ENCODE results near the gene TYMS. TPM values are rescaled to one million over a fixed set of nuclear protein-coding genes. Genes with fewer than 3 reads are reported as not detected.

Gene TYMS
- total and polyA plus RNA-seq, 9 of the 15 experiments (the other 6 are each of a cell fraction or from before 2014, with no cell fraction given) = 69.1 to 409 (median 175) TPM

DNA sequence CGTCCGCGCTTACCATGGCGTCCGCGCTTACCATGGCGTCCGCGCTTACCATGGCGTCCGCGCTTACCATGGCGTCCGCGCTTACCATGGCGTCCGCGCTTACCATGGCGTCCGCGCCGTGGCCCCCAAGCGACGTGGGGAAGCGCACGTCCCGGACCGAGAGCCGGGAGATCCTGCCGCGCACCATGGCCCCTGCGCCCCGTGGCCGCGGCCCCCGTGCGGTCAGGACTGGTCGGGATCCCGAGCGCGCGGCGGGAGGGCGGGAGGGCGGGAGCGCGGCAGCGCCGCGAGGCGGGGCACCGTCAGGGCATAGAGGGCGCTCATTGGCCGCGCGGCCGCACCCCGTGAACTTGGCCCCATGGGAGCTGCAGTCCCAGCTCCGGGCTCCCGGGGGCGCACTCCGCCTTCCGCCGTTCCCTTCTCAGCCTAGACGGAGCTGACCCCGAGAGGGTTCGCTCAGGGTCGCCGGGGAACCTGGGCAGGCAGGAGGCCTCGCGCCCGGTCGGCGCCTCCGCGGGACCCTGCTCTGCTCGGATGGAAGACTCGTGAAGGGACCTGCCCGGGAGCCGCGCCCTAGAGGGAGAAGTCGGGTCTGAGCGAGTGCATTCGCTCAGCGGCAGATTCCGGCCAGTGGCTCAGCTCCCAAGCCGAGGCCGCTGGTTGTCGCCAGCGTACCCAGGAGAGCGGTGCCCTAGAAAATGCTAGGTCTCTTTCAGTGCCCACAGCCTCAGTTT, 55.1 kb downstream of the TYMS start, which contains the start of gene ENOSF1 (continued):
- TF ChIP-seq, protein P1, sequence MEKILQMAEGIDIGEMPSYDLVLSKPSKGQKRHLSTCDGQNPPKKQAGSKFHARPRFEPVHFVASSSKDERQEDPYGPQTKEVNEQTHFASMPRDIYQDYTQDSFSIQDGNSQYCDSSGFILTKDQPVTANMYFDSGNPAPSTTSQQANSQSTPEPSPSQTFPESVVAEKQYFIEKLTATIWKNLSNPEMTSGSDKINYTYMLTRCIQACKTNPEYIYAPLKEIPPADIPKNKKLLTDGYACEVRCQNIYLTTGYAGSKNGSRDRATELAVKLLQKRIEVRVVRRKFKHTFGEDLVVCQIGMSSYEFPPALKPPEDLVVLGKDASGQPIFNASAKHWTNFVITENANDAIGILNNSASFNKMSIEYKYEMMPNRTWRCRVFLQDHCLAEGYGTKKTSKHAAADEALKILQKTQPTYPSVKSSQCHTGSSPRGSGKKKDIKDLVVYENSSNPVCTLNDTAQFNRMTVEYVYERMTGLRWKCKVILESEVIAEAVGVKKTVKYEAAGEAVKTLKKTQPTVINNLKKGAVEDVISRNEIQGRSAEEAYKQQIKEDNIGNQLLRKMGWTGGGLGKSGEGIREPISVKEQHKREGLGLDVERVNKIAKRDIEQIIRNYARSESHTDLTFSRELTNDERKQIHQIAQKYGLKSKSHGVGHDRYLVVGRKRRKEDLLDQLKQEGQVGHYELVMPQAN (IDR thresholded peaks at IDR 0.05; ENCODE audit: borderline replicate concordance) = no peak
- TF ChIP-seq, protein P2, sequence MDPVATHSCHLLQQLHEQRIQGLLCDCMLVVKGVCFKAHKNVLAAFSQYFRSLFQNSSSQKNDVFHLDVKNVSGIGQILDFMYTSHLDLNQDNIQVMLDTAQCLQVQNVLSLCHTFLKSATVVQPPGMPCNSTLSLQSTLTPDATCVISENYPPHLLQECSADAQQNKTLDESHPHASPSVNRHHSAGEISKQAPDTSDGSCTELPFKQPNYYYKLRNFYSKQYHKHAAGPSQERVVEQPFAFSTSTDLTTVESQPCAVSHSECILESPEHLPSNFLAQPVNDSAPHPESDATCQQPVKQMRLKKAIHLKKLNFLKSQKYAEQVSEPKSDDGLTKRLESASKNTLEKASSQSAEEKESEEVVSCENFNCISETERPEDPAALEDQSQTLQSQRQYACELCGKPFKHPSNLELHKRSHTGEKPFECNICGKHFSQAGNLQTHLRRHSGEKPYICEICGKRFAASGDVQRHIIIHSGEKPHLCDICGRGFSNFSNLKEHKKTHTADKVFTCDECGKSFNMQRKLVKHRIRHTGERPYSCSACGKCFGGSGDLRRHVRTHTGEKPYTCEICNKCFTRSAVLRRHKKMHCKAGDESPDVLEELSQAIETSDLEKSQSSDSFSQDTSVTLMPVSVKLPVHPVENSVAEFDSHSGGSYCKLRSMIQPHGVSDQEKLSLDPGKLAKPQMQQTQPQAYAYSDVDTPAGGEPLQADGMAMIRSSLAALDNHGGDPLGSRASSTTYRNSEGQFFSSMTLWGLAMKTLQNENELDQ (CRISPR knock-in tag; IDR thresholded peaks at IDR 0.05; ENCODE audit: borderline replicate concordance) = peak; percentile 97
- peak; percentile 55 for TF ChIP-seq TBP (optimal IDR thresholded peaks at IDR 0.05; ENCODE audit: low read depth, low read length)
- TF ChIP-seq, protein P3, sequence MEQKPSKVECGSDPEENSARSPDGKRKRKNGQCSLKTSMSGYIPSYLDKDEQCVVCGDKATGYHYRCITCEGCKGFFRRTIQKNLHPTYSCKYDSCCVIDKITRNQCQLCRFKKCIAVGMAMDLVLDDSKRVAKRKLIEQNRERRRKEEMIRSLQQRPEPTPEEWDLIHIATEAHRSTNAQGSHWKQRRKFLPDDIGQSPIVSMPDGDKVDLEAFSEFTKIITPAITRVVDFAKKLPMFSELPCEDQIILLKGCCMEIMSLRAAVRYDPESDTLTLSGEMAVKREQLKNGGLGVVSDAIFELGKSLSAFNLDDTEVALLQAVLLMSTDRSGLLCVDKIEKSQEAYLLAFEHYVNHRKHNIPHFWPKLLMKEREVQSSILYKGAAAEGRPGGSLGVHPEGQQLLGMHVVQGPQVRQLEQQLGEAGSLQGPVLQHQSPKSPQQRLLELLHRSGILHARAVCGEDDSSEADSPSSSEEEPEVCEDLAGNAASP (IDR thresholded peaks at IDR 0.05) = peak; percentile 81
- peak; percentile 40 for TF ChIP-seq CHD4 (IDR thresholded peaks at IDR 0.05; ENCODE audit: insufficient read depth, insufficient replicate concordance, low read depth, low read length, poor library complexity, severe bottlenecking)
- TF ChIP-seq, protein P4, sequence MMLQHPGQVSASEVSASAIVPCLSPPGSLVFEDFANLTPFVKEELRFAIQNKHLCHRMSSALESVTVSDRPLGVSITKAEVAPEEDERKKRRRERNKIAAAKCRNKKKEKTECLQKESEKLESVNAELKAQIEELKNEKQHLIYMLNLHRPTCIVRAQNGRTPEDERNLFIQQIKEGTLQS (IDR thresholded peaks at IDR 0.05) = peak; percentile 52; the same call in 1 of the 2 replicates
- TF ChIP-seq, protein P4 (CRISPR knock-in tag; conservative IDR thresholded peaks at IDR 0.05) = 0 out of 2 replicates have a peak, but pooled peaks have one; percentile 58
- TF ChIP-seq PTRF (tag; IDR thresholded peaks at IDR 0.05) = no peak
- no peak for TF ChIP-seq HLTF (IDR thresholded peaks at IDR 0.05)
- peak; percentile 74 for TF ChIP-seq SAFB (IDR thresholded peaks at IDR 0.05; ENCODE audit: borderline replicate concordance, low read depth, low read length)
- TF ChIP-seq, protein P5, sequence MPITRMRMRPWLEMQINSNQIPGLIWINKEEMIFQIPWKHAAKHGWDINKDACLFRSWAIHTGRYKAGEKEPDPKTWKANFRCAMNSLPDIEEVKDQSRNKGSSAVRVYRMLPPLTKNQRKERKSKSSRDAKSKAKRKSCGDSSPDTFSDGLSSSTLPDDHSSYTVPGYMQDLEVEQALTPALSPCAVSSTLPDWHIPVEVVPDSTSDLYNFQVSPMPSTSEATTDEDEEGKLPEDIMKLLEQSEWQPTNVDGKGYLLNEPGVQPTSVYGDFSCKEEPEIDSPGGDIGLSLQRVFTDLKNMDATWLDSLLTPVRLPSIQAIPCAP (CRISPR knock-in tag; IDR thresholded peaks at IDR 0.05; ENCODE audit: borderline replicate concordance) = peak; percentile 86; the same call in 1 of the 2 replicates
- TF ChIP-seq KAT7 (CRISPR knock-in tag; IDR thresholded peaks at IDR 0.05; ENCODE audit: borderline replicate concordance) = peak; percentile 65; the same call in 1 of the 2 replicates
- TF ChIP-seq SIN3B (IDR thresholded peaks at IDR 0.05; ENCODE audit: low read depth) = no peak
- no peak for TF ChIP-seq ZC3H4 (CRISPR knock-in tag; IDR thresholded peaks at IDR 0.05; ENCODE audit: borderline replicate concordance)
- TF ChIP-seq CC2D1A (IDR thresholded peaks at IDR 0.05) = peak; percentile 98
- TF ChIP-seq FUS (optimal IDR thresholded peaks at IDR 0.05; ENCODE audit: low read depth, low read length) = no peak
- TF ChIP-seq, protein P6, sequence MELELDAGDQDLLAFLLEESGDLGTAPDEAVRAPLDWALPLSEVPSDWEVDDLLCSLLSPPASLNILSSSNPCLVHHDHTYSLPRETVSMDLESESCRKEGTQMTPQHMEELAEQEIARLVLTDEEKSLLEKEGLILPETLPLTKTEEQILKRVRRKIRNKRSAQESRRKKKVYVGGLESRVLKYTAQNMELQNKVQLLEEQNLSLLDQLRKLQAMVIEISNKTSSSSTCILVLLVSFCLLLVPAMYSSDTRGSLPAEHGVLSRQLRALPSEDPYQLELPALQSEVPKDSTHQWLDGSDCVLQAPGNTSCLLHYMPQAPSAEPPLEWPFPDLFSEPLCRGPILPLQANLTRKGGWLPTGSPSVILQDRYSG (tag; conservative IDR thresholded peaks at IDR 0.05; ENCODE audit: low read depth) = no peak
- 0 out of 2 replicates have a peak, but pooled peaks have one; percentile 10 for TF ChIP-seq ZNF766 (CRISPR knock-in tag; conservative IDR thresholded peaks at IDR 0.05)
